ENCODE results near the gene EXOSC6.
"Not testable (repeated sequence)": the region's sequence is repeated elsewhere in the genome, so short reads cannot be mapped to it uniquely, and the experiment has no call there.

DNA sequence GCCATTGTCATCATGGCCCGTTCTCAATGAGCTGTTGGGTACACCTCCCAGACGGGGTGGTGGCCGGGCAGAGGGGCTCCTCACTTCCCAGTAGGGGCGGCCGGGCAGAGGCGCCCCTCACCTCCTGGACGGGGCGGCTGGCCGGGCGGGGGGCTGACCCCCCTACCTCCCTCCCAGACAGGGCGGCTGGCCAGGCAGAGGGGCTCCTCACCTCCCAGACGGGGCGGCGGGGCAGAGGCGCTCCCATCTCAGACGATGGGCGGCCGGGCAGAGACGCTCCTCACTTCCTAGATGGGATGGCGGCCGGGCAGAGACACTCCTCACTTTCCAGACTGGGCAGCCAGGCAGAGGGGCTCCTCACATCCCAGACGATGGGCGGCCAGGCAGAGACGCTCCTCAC, 27.1 kb downstream of the EXOSC6 start:
- not testable (repeated sequence) for TF ChIP-seq EZH2, CTCF (IDR thresholded peaks at IDR 0.05)

Data from neural progenitor cell (in vitro differentiated cells).